ENCODE results near the gene RDH5.

RDH5 gene

DNA sequence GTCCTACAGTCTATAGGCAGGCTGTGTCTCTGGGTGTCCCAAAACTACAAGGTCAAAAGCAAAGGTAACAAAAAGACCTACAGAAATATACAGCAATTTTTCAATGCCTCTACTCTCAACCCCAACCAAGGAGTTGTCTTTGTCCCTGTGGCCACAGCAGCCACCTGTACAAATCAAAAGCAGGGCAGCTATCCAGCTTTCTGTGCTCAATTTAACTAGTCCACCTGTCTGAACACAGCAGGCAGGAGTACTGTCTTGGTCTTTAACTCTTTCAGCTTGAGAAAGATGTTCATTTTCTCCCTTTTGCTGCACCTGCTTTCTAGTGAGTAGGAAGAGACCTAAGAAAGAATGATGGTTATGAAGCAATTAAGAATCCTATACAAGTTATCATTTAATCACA, 42.5 kb downstream of the RDH5 start:
- no peak overlapping the region for H3K4me3 ChIP-seq (replicated peaks; ENCODE audit: low read depth, low read length)
- no peak for DNase-seq (ENCODE audit: low read depth)
- TF ChIP-seq, protein P1, sequence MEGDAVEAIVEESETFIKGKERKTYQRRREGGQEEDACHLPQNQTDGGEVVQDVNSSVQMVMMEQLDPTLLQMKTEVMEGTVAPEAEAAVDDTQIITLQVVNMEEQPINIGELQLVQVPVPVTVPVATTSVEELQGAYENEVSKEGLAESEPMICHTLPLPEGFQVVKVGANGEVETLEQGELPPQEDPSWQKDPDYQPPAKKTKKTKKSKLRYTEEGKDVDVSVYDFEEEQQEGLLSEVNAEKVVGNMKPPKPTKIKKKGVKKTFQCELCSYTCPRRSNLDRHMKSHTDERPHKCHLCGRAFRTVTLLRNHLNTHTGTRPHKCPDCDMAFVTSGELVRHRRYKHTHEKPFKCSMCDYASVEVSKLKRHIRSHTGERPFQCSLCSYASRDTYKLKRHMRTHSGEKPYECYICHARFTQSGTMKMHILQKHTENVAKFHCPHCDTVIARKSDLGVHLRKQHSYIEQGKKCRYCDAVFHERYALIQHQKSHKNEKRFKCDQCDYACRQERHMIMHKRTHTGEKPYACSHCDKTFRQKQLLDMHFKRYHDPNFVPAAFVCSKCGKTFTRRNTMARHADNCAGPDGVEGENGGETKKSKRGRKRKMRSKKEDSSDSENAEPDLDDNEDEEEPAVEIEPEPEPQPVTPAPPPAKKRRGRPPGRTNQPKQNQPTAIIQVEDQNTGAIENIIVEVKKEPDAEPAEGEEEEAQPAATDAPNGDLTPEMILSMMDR (IDR thresholded peaks at IDR 0.05; ENCODE audit: low read length, missing control alignments), result no peak

DNA sequence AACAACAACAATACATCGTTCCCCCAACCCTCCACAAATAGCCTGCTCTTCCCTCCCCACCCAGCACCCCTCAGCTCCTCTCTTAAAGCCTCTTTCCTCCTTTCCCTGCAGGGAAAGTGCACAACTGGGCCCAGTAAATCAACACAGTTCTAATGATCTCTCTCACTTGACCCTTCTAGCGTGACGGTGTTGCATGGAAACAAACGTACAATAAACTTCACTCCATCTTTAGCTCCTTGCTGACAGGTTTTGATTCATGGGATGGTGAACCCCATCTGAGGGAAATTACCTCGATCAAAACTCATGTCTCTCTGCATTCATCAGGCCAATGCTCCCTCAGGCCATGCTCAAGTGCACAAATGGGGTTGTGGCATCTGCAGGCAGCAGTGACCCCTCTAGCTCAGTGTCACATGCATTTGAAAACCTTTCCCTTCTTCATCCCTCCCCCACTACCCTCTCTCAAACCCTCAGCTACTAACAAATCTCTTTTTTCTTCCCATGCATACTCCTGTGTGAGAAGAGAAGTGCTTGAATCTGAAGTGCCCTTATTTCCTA, 45.6 kb downstream of the RDH5 start:
- no peak overlapping the region for H3K4me3 ChIP-seq (replicated peaks; ENCODE audit: low read depth, low read length)
- no peak for DNase-seq (ENCODE audit: low read depth)
- TF ChIP-seq, protein P1 (IDR thresholded peaks at IDR 0.05; ENCODE audit: low read length, missing control alignments), result no peak

DNA sequence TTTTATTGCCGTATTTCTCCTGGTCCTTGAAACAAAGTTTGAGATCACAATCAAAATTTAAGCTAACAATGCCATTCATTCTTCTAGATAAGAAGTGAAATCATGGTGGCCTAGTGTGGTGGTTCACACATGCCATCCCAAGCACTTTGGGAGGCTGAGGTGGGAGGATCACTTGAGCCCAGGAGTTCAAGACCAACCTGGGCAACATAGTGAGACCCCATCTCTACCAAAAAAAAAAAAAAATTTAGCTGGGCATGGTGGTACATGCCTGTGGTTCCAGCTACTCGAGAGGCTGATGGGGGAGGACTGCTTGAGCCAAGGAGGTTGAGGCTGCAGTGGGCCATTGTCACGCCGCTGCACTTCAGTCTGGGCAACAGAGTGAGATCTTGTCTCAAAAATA, 47.0 kb downstream of the RDH5 start:
- DNase-seq (ENCODE audit: low read depth), result no peak
- TF ChIP-seq, protein P1 (IDR thresholded peaks at IDR 0.05; ENCODE audit: low read length, missing control alignments), result no peak
- H3K4me3 ChIP-seq (replicated peaks; ENCODE audit: low read depth, low read length), result no peak overlapping the region

DNA sequence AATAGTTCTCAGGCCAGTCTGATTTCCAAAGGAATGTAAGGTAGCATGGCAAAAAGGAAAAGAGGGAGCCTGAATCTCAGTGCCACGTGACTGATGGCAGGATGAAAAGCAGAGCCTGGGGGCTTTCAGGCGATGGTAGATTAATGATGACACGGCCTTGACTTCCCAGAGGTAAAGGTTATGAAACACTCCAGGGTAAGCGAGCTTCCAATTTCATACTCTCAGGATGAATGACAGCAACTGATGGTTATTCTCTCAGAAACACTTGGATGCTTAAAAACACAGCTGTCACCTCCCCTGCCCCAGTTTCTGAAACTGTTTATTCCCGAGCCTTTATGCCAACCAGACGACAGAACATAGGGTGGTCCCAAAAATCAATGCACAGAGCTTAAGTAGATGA, 51.5 kb downstream of the RDH5 start:
- H3K4me3 ChIP-seq (replicated peaks; ENCODE audit: low read depth, low read length), result no peak overlapping the region
- no peak for DNase-seq (ENCODE audit: low read depth)
- TF ChIP-seq, protein P1 (IDR thresholded peaks at IDR 0.05; ENCODE audit: low read length, missing control alignments), result no peak
